HepG2 (cell line): ENCODE results near the gene AGAP3. TPM values are rescaled to one million over a fixed set of nuclear protein-coding genes. Genes with fewer than 3 reads are reported as not detected.

Experiments used
- NONO ChIP-seq, 2 experiments: fragments of 450-650 bp in 1 of 2; sonication (generic) in 1 of 2; formaldehyde crosslinking in 1 of 2; IDR thresholded peaks in 1 of 2; conservative IDR thresholded peaks in 1 of 2; 2 replicates each; pipeline versions ENCODE4 v1.6.1 to v1.8.0; 2017 to 2022; ENCODE audit warnings: mild to moderate bottlenecking in 1 of 2, missing genetic modification reagents in 1 of 2, moderate library complexity in 1 of 2
- PAXIP1 ChIP-seq: sonication (generic); formaldehyde crosslinking; conservative IDR thresholded peaks from 2 replicates; pipeline ENCODE4 v1.4.0; 2020; ENCODE audit warnings: mild to moderate bottlenecking, missing genetic modification reagents, moderate library complexity
- PLRG1 ChIP-seq: fragments of 450-650 bp; conservative IDR thresholded peaks from 2 replicates; pipeline ENCODE4 v1.6.1; 2016
- SNAPC5 ChIP-seq: sonication (generic); formaldehyde crosslinking; IDR thresholded peaks from 2 replicates; pipeline ENCODE4 v1.8.1; 2023; ENCODE audit warnings: mild to moderate bottlenecking, missing genetic modification reagents, borderline replicate concordance
- TRIM22 ChIP-seq: fragments of 450-650 bp; IDR thresholded peaks from 2 replicates; pipeline ENCODE4 v1.6.1; 2017
- ZBTB33 ChIP-seq: sonication (generic); formaldehyde crosslinking; IDR thresholded peaks from 2 replicates; pipeline ENCODE4 v1.4.0; 2020; ENCODE audit warnings: missing genetic modification reagents
- ZFP91 ChIP-seq: sonication (generic); formaldehyde crosslinking; IDR thresholded peaks from 2 replicates; pipeline ENCODE4 v1.9.0; 2022; ENCODE audit warnings: missing genetic modification reagents, mild to moderate bottlenecking, borderline replicate concordance
- ZNF101 ChIP-seq: sonication (generic); formaldehyde crosslinking; IDR thresholded peaks from 2 replicates; pipeline ENCODE4 v1.4.0; 2020; ENCODE audit warnings: mild to moderate bottlenecking, low read depth, missing genetic modification reagents, borderline replicate concordance
- ZNF260 ChIP-seq: sonication (generic); formaldehyde crosslinking; IDR thresholded peaks from 2 replicates; pipeline ENCODE4 v1.4.0; 2020; ENCODE audit warnings: missing genetic modification reagents, low read depth, mild to moderate bottlenecking, borderline replicate concordance
- ZNF33A ChIP-seq: sonication (generic); formaldehyde crosslinking; IDR thresholded peaks from 2 replicates; pipeline ENCODE4 v1.5.1; 2020; ENCODE audit warnings: missing genetic modification reagents, mild to moderate bottlenecking, moderate library complexity, borderline replicate concordance
- ZNF609 ChIP-seq: sonication (generic); formaldehyde crosslinking; IDR thresholded peaks from 2 replicates; pipeline ENCODE4 v1.4.0; 2020; ENCODE audit warnings: mild to moderate bottlenecking, missing genetic modification reagents, borderline replicate concordance
- ZNF766 ChIP-seq: sonication (generic); formaldehyde crosslinking; IDR thresholded peaks from 2 replicates; pipeline ENCODE4 v1.5.0; 2020; ENCODE audit warnings: missing genetic modification reagents, borderline replicate concordance
- polyA plus RNA-seq, 8 experiments: library from polyadenylated mRNA; depleted of rRNA in 3 of 8; stranded (reverse) in 7 of 8; unstranded in 1 of 8; fragments of >200 nt; fragmentation: Illumina TruSeq in 4 of 8; extraction: Trizol in 4 of 8; gene quantifications; 2 replicates each; pipeline versions ENCODE4 v1.2.1 to v1.2.3, GENCODE V29; 2011 to 2016; ENCODE audit warnings: low read depth in 4 of 8, missing spikeins in 1 of 8, mixed read lengths in 1 of 8; ENCODE audit not compliant: insufficient read depth in 1 of 8
- total RNA-seq, 5 experiments: library from RNA; depleted of rRNA; stranded (reverse); fragments of >200 nt; fragmentation: Illumina TruSeq; extraction: Trizol; gene quantifications; 2 replicates each; pipeline ENCODE4 v1.2.3, GENCODE V29; 2016; ENCODE audit warnings: low read depth in 1 of 5

Gene AGAP3
- total and polyA plus RNA-seq, 2 of the 13 experiments (the other 11 are each of a cell fraction or from before 2014, with no cell fraction given) = 31.3 to 61.4 TPM

GRCh38 chr7:151172273-151173141 is 86.2 kb downstream of the AGAP3 start (continued):
- no peak for TF ChIP-seq ZNF33A (CRISPR knock-in tag)
- no peak for TF ChIP-seq ZNF766
- no peak for TF ChIP-seq SNAPC5 (CRISPR knock-in tag)
- TF ChIP-seq ZNF260 (CRISPR knock-in tag) = no peak
- TF ChIP-seq TRIM22 = no peak
- TF ChIP-seq PAXIP1 (CRISPR knock-in tag) = no peak
- no peak for TF ChIP-seq ZNF609 (CRISPR knock-in tag)
- peak; percentile 94 for TF ChIP-seq ZBTB33 (CRISPR knock-in tag)
- no peak for TF ChIP-seq NONO (IDR thresholded peaks at IDR 0.05)
- peak; percentile 75 for TF ChIP-seq NONO (CRISPR knock-in tag; conservative IDR thresholded peaks at IDR 0.05)
- TF ChIP-seq ZFP91 (CRISPR knock-in tag) = peak; percentile 54; the same call in 1 of the 2 replicates
- TF ChIP-seq ZNF101 (CRISPR knock-in tag) = no peak
- TF ChIP-seq PLRG1 = no peak
